Ovary (tissue), 9 donors: ENCODE results near the gene ASPSCR1. TPM values are rescaled to one million over a fixed set of nuclear protein-coding genes. Genes with fewer than 3 reads are reported as not detected.
A peak's percentile ranks its signal among the peaks of the same experiment; 100 is the strongest.

ENCODE experiments used
- DNase-seq, 5 donors: peaks; one replicate each; pipeline ENCODE4 v3.0.0-alpha.2; 2019 to 2020
- H3K27ac ChIP-seq, 2 donors: fragments of 200-600 bp; one replicate each; pipeline versions ENCODE4 v1.5.1 to v1.8.0; 2019 to 2022
- H3K27me3 ChIP-seq: fragments of 200-600 bp; one replicate; pipeline ENCODE4 v1.8.0; 2022
- H3K36me3 ChIP-seq: fragments of 200-600 bp; sonication (generic); one replicate; pipeline ENCODE4 v1.5.1; 2019
- H3K4me1 ChIP-seq: one replicate; pipeline ENCODE4 v1.8.1; 2013; ENCODE audit warnings: mild to moderate bottlenecking, moderate library complexity; ENCODE audit not compliant: insufficient read depth
- H3K4me3 ChIP-seq: fragments of 200-600 bp; sonication (generic); one replicate; pipeline ENCODE4 v1.5.1; 2017
- H3K9me3 ChIP-seq, 2 donors: fragments of 200-600 bp in 1 of 2; sonication (generic) in 1 of 2; one replicate each; pipeline versions ENCODE4 v1.5.1 to v1.8.1; 2013 to 2019; ENCODE audit warnings: mild to moderate bottlenecking in 1 of 2, moderate library complexity in 1 of 2
- EP300 ChIP-seq: sonication (generic); formaldehyde crosslinking; IDR thresholded peaks from one replicate; pipeline ENCODE4 v1.6.1; 2017; ENCODE audit warnings: antibody characterized with exemption
- POLR2A ChIP-seq: fragments of 450-650 bp; IDR thresholded peaks from one replicate; pipeline ENCODE4 v1.6.1; 2017; ENCODE audit warnings: antibody characterized with exemption, mild to moderate bottlenecking, moderate library complexity
- WGBS, 3 donors: extraction: QIAGEN DNeasy Blood & Tissue Kit in 1 of 3; methylation state at CpG; one replicate each; pipeline versions ENCODE4 v1.1.5 to v1.1.7; 2013 to 2017; 5-methylcytosine and 5-hydroxymethylcytosine counted together
- intact Hi-C, 4 donors: fragments of 100-400 bp; cut with DNase I; formaldehyde crosslinking; loops; one replicate each; pipeline versions ENCODE4 v1.11.0 to v1.15.1; 2022 to 2023
- polyA plus RNA-seq, 2 donors: library from polyadenylated mRNA; stranded (reverse); fragments of 200-250 nt in 1 of 2; fragments of 350-450 nt in 1 of 2; fragmentation: Illumina TruSeq in 1 of 2; extraction: RNeasy Lipid Tissue Mini Kit (QIAGEN cat#74804) in 1 of 2; gene quantifications; one replicate each; pipeline ENCODE4 v1.2.3, GENCODE V29; 2013 to 2014
- total RNA-seq, 7 donors: library from RNA; depleted of rRNA in 2 of 7; stranded (reverse); fragments of >200 nt in 2 of 7; fragmentation: NEBNext Ultra II Directional in 3 of 7; extraction: Animal tissue kit (Norgen Biotek cat#: 25700) in 3 of 7; gene quantifications; one replicate each; pipeline versions ENCODE4 v1.1.0 to v1.2.4, GENCODE V29; 2016 to 2023
- TF ChIP-seq, protein P1 (sequence below), 3 donors: fragments of 450-650 bp in 2 of 3; fragments of 200-600 bp in 1 of 3; IDR thresholded peaks; one replicate each; pipeline versions ENCODE4 v1.5.1 to v1.8.0; 2016 to 2022; ENCODE audit warnings: antibody characterized with exemption in 3 of 3, mild to moderate bottlenecking in 1 of 3
- donor health status: DM: no; HTN: no; CAD: no; lungs with moderate emphysema.
- donor health status: DM: no; HTN: no; CAD: no.
- donor health status: Bipolar disorder and iron deficiency.
- donor health status: DM: yes; HTN: yes; CAD: no.
- donor health status: DM: no; HTN: no; CAD: no.
- donor health status: DM: yes; HTN: yes; CAD: no.

The ASPSCR1 gene
- total and polyA plus RNA-seq, 9 donors = 1.6 to 39.9 (median 24.3) TPM

DNA sequence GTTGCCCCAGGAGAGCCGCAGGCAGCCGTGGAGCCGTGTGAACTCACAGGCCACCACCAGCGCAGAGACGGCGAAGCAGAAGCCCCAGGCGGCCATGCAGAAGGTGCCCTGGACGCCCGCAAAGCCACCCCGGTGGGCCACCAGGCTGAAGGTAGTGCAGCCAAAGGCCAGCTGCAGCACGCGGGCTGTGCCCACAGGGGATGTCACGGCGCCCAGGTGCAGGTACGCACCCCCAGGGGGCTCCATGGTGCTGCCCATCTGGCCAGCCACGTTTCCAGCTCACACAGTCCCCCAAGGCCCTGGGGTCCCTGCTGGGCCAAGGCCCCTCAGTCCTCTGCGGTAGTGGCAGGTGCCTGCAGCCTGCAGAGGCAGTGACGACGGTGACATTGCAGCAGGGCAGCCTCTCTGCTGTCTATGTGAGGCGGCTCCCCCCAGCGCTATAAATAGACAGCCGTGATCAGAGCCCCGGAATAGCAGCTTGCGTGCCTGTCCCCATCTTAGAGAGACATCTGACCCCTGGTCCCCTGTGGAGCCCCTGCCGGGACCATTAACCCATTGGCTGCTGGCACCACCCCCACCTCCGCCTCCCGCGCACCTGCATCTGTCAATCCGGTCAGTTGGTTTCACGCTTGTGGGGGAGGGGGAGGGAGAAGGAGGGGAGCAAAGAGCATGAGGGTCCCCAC lies 35.8 kb upstream of the ASPSCR1 start:
- WGBS, 3 donors = 35 to 51% (median 44%) methylated on average over 29 to 30 of the region's 30 CpGs
- H3K27me3 ChIP-seq = no peaks in the 10 kb centered on the region

DNA sequence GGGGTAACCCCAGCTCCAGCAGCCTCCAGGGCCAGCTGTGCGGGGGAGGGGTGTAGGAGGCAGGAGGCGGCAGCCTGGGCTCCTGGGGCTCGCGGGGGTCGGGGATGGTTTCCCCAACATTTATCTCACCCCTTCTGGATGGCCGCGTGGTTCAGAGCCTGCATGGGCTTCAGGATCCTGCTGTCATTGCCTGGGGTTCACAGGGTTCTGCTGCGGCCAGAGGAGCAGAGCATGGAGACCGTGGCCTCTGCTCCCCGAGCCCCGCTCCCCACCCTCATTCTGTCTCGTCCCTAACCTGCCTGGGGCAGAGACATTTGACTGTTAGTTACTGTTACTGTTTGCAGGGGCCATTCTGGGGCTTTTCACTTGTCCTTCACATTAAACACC lies 35.3 kb upstream of the ASPSCR1 start:
- TF ChIP-seq, protein P1, sequence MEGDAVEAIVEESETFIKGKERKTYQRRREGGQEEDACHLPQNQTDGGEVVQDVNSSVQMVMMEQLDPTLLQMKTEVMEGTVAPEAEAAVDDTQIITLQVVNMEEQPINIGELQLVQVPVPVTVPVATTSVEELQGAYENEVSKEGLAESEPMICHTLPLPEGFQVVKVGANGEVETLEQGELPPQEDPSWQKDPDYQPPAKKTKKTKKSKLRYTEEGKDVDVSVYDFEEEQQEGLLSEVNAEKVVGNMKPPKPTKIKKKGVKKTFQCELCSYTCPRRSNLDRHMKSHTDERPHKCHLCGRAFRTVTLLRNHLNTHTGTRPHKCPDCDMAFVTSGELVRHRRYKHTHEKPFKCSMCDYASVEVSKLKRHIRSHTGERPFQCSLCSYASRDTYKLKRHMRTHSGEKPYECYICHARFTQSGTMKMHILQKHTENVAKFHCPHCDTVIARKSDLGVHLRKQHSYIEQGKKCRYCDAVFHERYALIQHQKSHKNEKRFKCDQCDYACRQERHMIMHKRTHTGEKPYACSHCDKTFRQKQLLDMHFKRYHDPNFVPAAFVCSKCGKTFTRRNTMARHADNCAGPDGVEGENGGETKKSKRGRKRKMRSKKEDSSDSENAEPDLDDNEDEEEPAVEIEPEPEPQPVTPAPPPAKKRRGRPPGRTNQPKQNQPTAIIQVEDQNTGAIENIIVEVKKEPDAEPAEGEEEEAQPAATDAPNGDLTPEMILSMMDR (IDR thresholded peaks at IDR 0.05) = no peak
- no peak for TF ChIP-seq POLR2A
- TF ChIP-seq EP300 = no peak
- intact Hi-C loops = no loop called here
- Histone ChIP-seq H3K27ac (no peak overlapping the region), H3K4me3 (no peak overlapping the region), H3K27me3 (no peaks in the 10 kb centered on the region), H3K4me1 (peaks cover 2% of the 10 kb centered on the region), H3K36me3 (no peaks in the 10 kb centered on the region), H3K9me3 (no peaks in the 10 kb centered on the region)
- 21 to 44% (median 33%) methylated on average over 11 to 12 of the region's 12 CpGs for WGBS, 3 donors
- no peak for DNase-seq

More for the DNA sequence above, 35.8 kb upstream of the ASPSCR1 start:
- intact Hi-C loops = no loop called here
- no peak overlapping the region for H3K27ac ChIP-seq
- no peaks in the 10 kb centered on the region for H3K9me3 ChIP-seq
- H3K36me3 ChIP-seq = no peaks in the 10 kb centered on the region
- H3K4me3 ChIP-seq = no peak overlapping the region
- DNase-seq = peak in 1 of 5 donors; percentile 23
- TF ChIP-seq POLR2A = no peak
- no peak for TF ChIP-seq EP300
- TF ChIP-seq, protein P1 (IDR thresholded peaks at IDR 0.05) = no peak
- H3K4me1 ChIP-seq = peaks cover 5% of the 10 kb centered on the region

DNA sequence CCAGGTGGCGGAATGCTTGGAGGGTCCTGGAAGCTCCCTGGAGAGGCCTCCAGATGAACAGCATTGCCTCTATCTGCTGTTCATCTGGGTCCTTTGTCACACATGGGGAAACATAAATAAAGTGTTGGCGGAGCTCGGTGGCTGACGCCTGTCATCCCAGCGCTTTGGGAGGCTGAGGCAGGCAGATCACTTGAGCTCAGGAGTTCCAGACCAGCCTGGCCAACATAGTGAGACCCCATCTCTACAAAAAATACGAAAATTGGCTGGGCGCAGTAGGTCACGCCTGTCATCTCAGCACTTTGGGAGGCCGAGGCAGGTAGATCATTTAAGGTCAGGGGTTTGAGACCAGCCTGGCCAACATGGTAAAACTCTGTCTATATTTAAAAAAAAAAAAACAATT lies 32.6 kb upstream of the ASPSCR1 start:
- Histone ChIP-seq H3K4me1 (peaks cover 2% of the 10 kb centered on the region), H3K27me3 (no peaks in the 10 kb centered on the region), H3K9me3 (no peaks in the 10 kb centered on the region), H3K4me3 (no peak overlapping the region), H3K27ac (no peak overlapping the region), H3K36me3 (no peaks in the 10 kb centered on the region)
- WGBS, 3 donors = 85 to 92% (median 89%) methylated on average over 9 of the region's 9 CpGs
- DNase-seq = no peak
- TF ChIP-seq, protein P1 (IDR thresholded peaks at IDR 0.05) = no peak
- intact Hi-C loops = no loop called here

DNA sequence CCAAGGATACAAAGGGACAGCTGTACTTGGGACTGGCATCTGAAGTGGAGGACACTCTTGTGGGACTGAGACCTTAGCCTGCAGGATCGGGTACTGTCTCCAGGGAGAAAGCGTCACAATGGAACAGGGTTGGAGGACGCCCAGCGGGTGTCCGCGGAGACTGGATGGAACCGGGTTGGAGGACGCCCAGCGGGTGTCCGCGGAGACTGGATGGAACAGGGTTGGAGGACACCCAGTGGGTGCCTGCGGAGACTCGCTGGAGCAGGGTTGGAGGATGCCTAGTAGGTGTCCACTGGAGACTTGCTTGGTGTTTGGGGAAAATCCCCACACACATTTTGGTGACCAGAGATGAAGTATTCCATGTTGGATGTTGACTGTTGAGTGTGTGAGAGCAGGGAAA lies 30.2 kb upstream of the ASPSCR1 start, which contains the start of gene MYADML2:
Gene MYADML2 (minus strand): TSS at position 45 of the 400 bp plus-strand sequence. CDS start 5,492 bp downstream, outside the sequence.
- 84 to 90% (median 87%) methylated on average over 13 of the region's 13 CpGs for WGBS, 3 donors
- intact Hi-C loops = no loop called here
- no peak within 1 kb of the TSS for H3K4me3 ChIP-seq
- no peaks in the 10 kb centered on the region for H3K4me1 ChIP-seq
- no peak within 1 kb of the TSS for H3K27ac ChIP-seq
- no peak for TF ChIP-seq EP300
- no peak for DNase-seq
- H3K9me3 ChIP-seq = no peaks in the 10 kb centered on the region
- H3K27me3 ChIP-seq = no peaks in the 10 kb centered on the region
- H3K36me3 ChIP-seq = no peaks in the 10 kb centered on the region

DNA sequence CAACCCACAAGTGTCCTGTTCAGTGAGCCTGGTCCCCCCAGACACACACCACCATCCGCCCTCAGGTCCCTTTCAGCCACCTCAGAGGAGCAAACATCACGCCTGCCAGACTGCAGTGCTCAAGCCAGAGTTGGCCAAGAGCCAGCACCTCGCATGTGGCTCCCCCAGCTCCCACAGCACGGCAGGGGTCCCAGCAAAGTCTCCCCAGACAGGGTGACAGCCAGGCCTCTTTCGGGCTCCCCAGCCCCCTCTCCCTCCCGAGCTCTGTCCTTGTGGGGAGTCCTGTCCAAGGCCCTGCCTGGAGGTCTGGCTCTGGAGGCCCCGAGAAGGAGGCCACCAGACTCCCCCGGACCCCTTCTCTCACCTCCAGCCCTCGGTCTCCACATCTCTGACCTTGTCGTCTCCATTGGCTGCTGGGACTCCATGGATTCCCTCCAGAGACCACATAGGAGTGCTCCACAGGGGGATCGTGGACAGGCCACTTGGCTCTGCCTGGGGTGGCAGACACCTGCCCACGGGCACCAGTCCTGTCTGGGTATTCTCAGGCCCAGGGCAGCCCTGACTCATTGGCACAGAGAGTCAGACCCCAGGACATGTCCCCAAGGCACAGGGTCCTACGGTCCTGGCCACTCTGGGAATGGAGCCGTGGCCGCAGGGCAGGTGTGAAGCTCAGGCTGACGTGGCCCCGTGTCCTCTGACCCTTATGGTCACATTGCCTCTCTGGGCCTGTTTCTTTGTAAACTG lies 28.6 kb upstream of the ASPSCR1 start:
- Histone ChIP-seq H3K4me3 (no peak overlapping the region), H3K27me3 (no peaks in the 10 kb centered on the region), H3K4me1 (no peaks in the 10 kb centered on the region), H3K27ac (no peak overlapping the region), H3K36me3 (no peaks in the 10 kb centered on the region), H3K9me3 (no peaks in the 10 kb centered on the region)
- DNase-seq = no peak
- intact Hi-C loops = no loop called here
- 73 to 82% (median 74%) methylated on average over 17 of the region's 17 CpGs for WGBS, 3 donors
- no peak for TF ChIP-seq POLR2A
- no peak for TF ChIP-seq EP300
- TF ChIP-seq, protein P1 (IDR thresholded peaks at IDR 0.05) = no peak
